HUES48 (cell line): ENCODE results near the gene PREX1.

Experiments used
- H3K27ac ChIP-seq: one replicate; pipeline ENCODE4 v1.7.0; 2013; ENCODE audit warnings: low read depth, low read length, inconsistent platforms
- H3K27me3 ChIP-seq: 2 replicates; pipeline ENCODE4 v1.6.1; 2013; ENCODE audit warnings: mild to moderate bottlenecking, low read length; ENCODE audit not compliant: control insufficient read depth, insufficient read depth
- H3K36me3 ChIP-seq: 2 replicates; pipeline ENCODE4 v1.6.1; 2013; ENCODE audit warnings: low read length; ENCODE audit not compliant: control insufficient read depth, insufficient read depth
- H3K4me1 ChIP-seq: 2 replicates; pipeline ENCODE4 v1.6.1; 2013; ENCODE audit warnings: mild to moderate bottlenecking, low read length; ENCODE audit not compliant: control insufficient read depth, insufficient read depth
- H3K4me3 ChIP-seq: 2 replicates; pipeline ENCODE4 v1.5.1; 2013; ENCODE audit warnings: mild to moderate bottlenecking, low read depth, low read length
- H3K9ac ChIP-seq: 2 replicates; pipeline ENCODE4 v1.6.1; 2013; ENCODE audit warnings: mild to moderate bottlenecking, low read depth, low read length, moderate library complexity
- H3K9me3 ChIP-seq: 2 replicates; pipeline ENCODE4 v1.6.1; 2013; ENCODE audit warnings: low read length; ENCODE audit not compliant: control insufficient read depth, insufficient read depth

The PREX1 gene

GRCh38 chr20:48800177-48800576, 27.6 kb downstream of the PREX1 start:
- Histone ChIP-seq H3K27me3 (no peaks in the 10 kb centered on the region), H3K36me3 (no peaks in the 10 kb centered on the region)

GRCh38 chr20:48799328-48800105, 28.3 kb downstream of the PREX1 start:
- H3K27me3 ChIP-seq = no peaks in the 10 kb centered on the region
- peaks cover 14% of the 10 kb centered on the region; the same call in 1 of the 2 replicates for H3K4me1 ChIP-seq
- no peak overlapping the region for H3K9ac ChIP-seq
- no peak overlapping the region for H3K4me3 ChIP-seq
- H3K9me3 ChIP-seq = no peaks in the 10 kb centered on the region
- H3K27ac ChIP-seq = no peak overlapping the region
- no peaks in the 10 kb centered on the region for H3K36me3 ChIP-seq

More at GRCh38 chr20:48800177-48800576, 27.6 kb downstream of the PREX1 start:
- Histone ChIP-seq H3K4me3 (no peak overlapping the region), H3K4me1 (peaks cover 11% of the 10 kb centered on the region; the same call in 1 of the 2 replicates), H3K9me3 (no peaks in the 10 kb centered on the region), H3K9ac (no peak overlapping the region), H3K27ac (no peak overlapping the region)

- peaks cover 20% of the 10 kb centered on the region; the same call in 1 of the 2 replicates for H3K4me1 ChIP-seq
- no peak overlapping the region for H3K4me3 ChIP-seq
- no peaks in the 10 kb centered on the region for H3K27me3 ChIP-seq
- H3K9ac ChIP-seq = no peak overlapping the region
- H3K27ac ChIP-seq = no peak overlapping the region
- no peaks in the 10 kb centered on the region for H3K9me3 ChIP-seq
- H3K36me3 ChIP-seq = no peaks in the 10 kb centered on the region
Measured at GRCh38 chr20:48797850-48798747, 29.7 kb downstream of the PREX1 start.

DNA sequence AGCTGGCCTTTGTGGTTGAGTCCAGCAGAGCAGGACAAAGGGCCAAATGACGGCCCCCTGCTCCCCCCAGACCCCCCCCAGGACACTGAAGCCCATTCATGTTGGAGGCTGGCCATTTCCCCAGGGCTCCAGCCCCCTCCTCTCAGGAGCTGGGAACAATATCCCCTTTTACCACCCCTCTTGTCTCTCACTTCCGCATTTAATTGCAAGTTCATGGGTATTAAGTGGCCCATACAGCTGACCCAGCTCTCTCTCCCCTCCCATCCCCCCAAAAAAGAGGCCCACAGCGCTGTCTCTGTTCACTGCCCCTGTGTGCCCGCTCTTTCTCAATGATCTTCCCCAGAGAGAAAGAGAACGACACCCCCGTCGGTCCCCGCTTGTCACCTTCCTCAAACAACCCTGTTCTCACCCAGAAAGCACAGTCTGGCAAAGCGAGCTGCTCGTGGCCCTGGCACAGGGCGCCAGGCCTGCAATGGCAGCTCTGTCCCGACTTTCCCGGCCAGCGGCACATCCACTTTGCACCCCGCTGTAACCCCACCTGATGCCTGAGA, 30.4 kb downstream of the PREX1 start:
- Histone ChIP-seq H3K36me3 (no peaks in the 10 kb centered on the region), H3K4me1 (peaks cover 20% of the 10 kb centered on the region; the same call in 1 of the 2 replicates), H3K9me3 (no peaks in the 10 kb centered on the region), H3K27ac (peak overlapping the region; percentile 38), H3K9ac (no peak overlapping the region), H3K4me3 (no peak overlapping the region), H3K27me3 (no peaks in the 10 kb centered on the region)

GRCh38 chr20:48795732-48796131, 32.1 kb downstream of the PREX1 start:
- Histone ChIP-seq H3K9me3 (no peaks in the 10 kb centered on the region), H3K27me3 (no peaks in the 10 kb centered on the region), H3K4me1 (peaks cover 20% of the 10 kb centered on the region; the same call in 1 of the 2 replicates), H3K9ac (no peak overlapping the region), H3K4me3 (no peak overlapping the region), H3K36me3 (no peaks in the 10 kb centered on the region), H3K27ac (no peak overlapping the region)

GRCh38 chr20:48794816-48795457, 32.9 kb downstream of the PREX1 start:
- no peaks in the 10 kb centered on the region for H3K36me3 ChIP-seq
- H3K4me1 ChIP-seq = peaks cover 20% of the 10 kb centered on the region; the same call in 1 of the 2 replicates
- H3K9me3 ChIP-seq = no peaks in the 10 kb centered on the region
- H3K27me3 ChIP-seq = no peaks in the 10 kb centered on the region
- H3K4me3 ChIP-seq = no peak overlapping the region
- H3K27ac ChIP-seq = no peak overlapping the region
- H3K9ac ChIP-seq = no peak overlapping the region

GRCh38 chr20:48794360-48794759, 33.4 kb downstream of the PREX1 start:
- no peak overlapping the region for H3K9ac ChIP-seq
- H3K9me3 ChIP-seq = no peaks in the 10 kb centered on the region
- H3K4me3 ChIP-seq = no peak overlapping the region
- peak overlapping the region; percentile 5 for H3K27ac ChIP-seq
- H3K27me3 ChIP-seq = no peaks in the 10 kb centered on the region
- H3K4me1 ChIP-seq = peaks cover 20% of the 10 kb centered on the region; the same call in 1 of the 2 replicates
- no peaks in the 10 kb centered on the region for H3K36me3 ChIP-seq

- Histone ChIP-seq H3K4me1 (peaks cover 20% of the 10 kb centered on the region; the same call in 1 of the 2 replicates), H3K9ac (no peak overlapping the region), H3K9me3 (no peaks in the 10 kb centered on the region), H3K4me3 (no peak overlapping the region), H3K36me3 (no peaks in the 10 kb centered on the region), H3K27ac (no peak overlapping the region), H3K27me3 (no peaks in the 10 kb centered on the region)
Measured at GRCh38 chr20:48793776-48794175, 34.0 kb downstream of the PREX1 start.

DNA sequence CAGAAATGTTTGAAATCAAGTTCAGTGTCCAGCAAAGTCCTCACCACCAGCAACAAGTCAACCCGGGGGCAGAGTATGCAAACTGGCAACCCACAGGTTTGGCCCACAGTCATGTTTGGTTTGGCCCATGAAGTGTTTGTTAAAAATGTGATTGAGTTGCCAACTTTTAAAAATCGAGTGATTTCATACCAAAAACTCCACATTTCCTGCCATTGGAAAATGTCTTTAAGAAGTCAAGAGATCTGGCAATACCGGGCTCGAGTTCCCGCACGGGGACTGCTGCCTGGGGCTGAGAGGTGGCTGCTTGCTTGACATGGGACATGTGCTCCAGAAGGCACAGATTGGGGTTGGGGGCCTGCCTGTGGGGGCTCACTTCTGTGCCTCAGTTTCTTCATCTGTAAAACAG, 36.1 kb downstream of the PREX1 start:
- no peak overlapping the region for H3K27ac ChIP-seq
- no peaks in the 10 kb centered on the region for H3K27me3 ChIP-seq
- no peaks in the 10 kb centered on the region for H3K9me3 ChIP-seq
- H3K4me1 ChIP-seq = peaks cover 13% of the 10 kb centered on the region; the same call in 1 of the 2 replicates
- H3K36me3 ChIP-seq = no peaks in the 10 kb centered on the region
- H3K9ac ChIP-seq = no peak overlapping the region
- no peak overlapping the region for H3K4me3 ChIP-seq

- H3K9ac ChIP-seq = no peak overlapping the region
- no peaks in the 10 kb centered on the region for H3K9me3 ChIP-seq
- H3K4me1 ChIP-seq = peaks cover 13% of the 10 kb centered on the region; the same call in 1 of the 2 replicates
- H3K27me3 ChIP-seq = no peaks in the 10 kb centered on the region
- no peak overlapping the region for H3K4me3 ChIP-seq
- no peak overlapping the region for H3K27ac ChIP-seq
- no peaks in the 10 kb centered on the region for H3K36me3 ChIP-seq
Measured at GRCh38 chr20:48791014-48791413, 36.8 kb downstream of the PREX1 start.
